Right ventricle myocardium inferior (tissue), 1 donor: ENCODE measurements around the gene OR5C1. TPM values are rescaled to one million over a fixed set of nuclear protein-coding genes. Genes with fewer than 3 reads are reported as not detected.
"Not testable (repeated sequence)": the region's sequence is repeated elsewhere in the genome, so short reads cannot be mapped to it uniquely, and the experiment has no call there.

Experiments
- ATAC-seq: fragments of 200-7000 bp; cut with Tn5 transposase; one replicate; pipeline ENCODE4 v1.9.1; 2020; ENCODE audit warnings: mild to moderate bottlenecking, moderate library complexity
- DNase-seq: peaks from one replicate; pipeline ENCODE4 v3.0.0; 2021; ENCODE audit errors: missing footprints
- intact Hi-C: fragments of 100-400 bp; cut with DNase I; formaldehyde crosslinking; loops from one replicate; pipeline ENCODE4 v1.11.0; 2022
- total RNA-seq: library from RNA; stranded (reverse); fragmentation: NEBNext Ultra II Directional; extraction: Animal tissue kit (Norgen Biotek cat#: 25700); gene quantifications from one replicate; pipeline ENCODE4 v1.2.1, GENCODE V29; 2021
- donor health status: DM: no; HTN: yes; CAD: no; lungs with severe emphysema.

OR5C1 gene
- total RNA-seq, 1 donor from 2014 or later, result not detected

GRCh38 chr9:122838441-122838840, 49.7 kb downstream of the OR5C1 start:
- intact Hi-C loops, DNase-seq, ATAC-seq: not testable (repeated sequence)

Other genes starting within 250 kb of the OR5C1 start
- gene OR1N2, start 235.8 kb upstream of the OR5C1 start, total RNA-seq, result not detected
- gene OR1L8, start 205.5 kb upstream of the OR5C1 start, total RNA-seq, result not detected
- not detected for gene OR1Q1, start 174.2 kb upstream of the OR5C1 start, total RNA-seq
- gene OR1B1, start 131.3 kb upstream of the OR5C1 start, total RNA-seq, result not detected
- gene OR1L1, start 127.2 kb upstream of the OR5C1 start, total RNA-seq, result not detected
- gene OR1L3, start 113.8 kb upstream of the OR5C1 start, total RNA-seq, result not detected
- not detected for gene OR1L4, start 64.9 kb upstream of the OR5C1 start, total RNA-seq
- gene OR1L6, start 46.6 kb upstream of the OR5C1 start, total RNA-seq, result not detected
- not detected for gene OR1K1, start 11.2 kb downstream of the OR5C1 start, total RNA-seq
- gene PDCL, start 39.7 kb downstream of the OR5C1 start, total RNA-seq, result 8.7 TPM
- 35.1 TPM for gene RC3H2, start 116.4 kb downstream of the OR5C1 start, total RNA-seq
- gene ZBTB6, start 124.4 kb downstream of the OR5C1 start, total RNA-seq, result 5.3 TPM
- 4.6 TPM for gene ZBTB26, start 142.6 kb downstream of the OR5C1 start, total RNA-seq
- gene RABGAP1, start 152.1 kb downstream of the OR5C1 start, total RNA-seq, result 45.1 TPM
- 0.49 TPM for gene GPR21, start 244.7 kb downstream of the OR5C1 start, total RNA-seq